Sigmoid colon (tissue), 7 donors: ENCODE data around the gene CCDC71L. TPM values are rescaled to one million over a fixed set of nuclear protein-coding genes. Genes with fewer than 3 reads are reported as not detected.

ENCODE experiments used
- DNase-seq: peaks from one replicate; pipeline ENCODE4 v3.0.0-alpha.2; 2019
- H3K27ac ChIP-seq, 4 donors: fragments of 200-600 bp; sonication (generic); one replicate each; pipeline ENCODE4 v1.5.1; 2016 to 2019; ENCODE audit warnings: mild to moderate bottlenecking in 1 of 4
- H3K27me3 ChIP-seq, 3 donors: fragments of 200-600 bp; sonication (generic); one replicate each; pipeline ENCODE4 v1.5.1; 2019; ENCODE audit warnings: mild to moderate bottlenecking in 1 of 3
- H3K36me3 ChIP-seq, 4 donors: fragments of 200-600 bp; sonication (generic); one replicate each; pipeline ENCODE4 v1.5.1; 2016 to 2019
- H3K4me1 ChIP-seq, 4 donors: fragments of 200-600 bp; sonication (generic); one replicate each; pipeline ENCODE4 v1.5.1; 2017 to 2019
- H3K4me3 ChIP-seq, 4 donors: fragments of 200-600 bp; sonication (generic); one replicate each; pipeline ENCODE4 v1.5.1; 2017 to 2019; ENCODE audit warnings: mild to moderate bottlenecking in 2 of 4, moderate library complexity in 1 of 4
- H3K9me3 ChIP-seq, 4 donors: fragments of 200-600 bp in 3 of 4; sonication (generic) in 3 of 4; one replicate each; pipeline versions ENCODE4 v1.5.1 to v1.6.1; 2013 to 2019
- EP300 ChIP-seq, 4 donors: sonication (generic); formaldehyde crosslinking; IDR thresholded peaks; one replicate each; pipeline ENCODE4 v1.6.1; 2017; ENCODE audit warnings: antibody characterized with exemption in 4 of 4
- POLR2A ChIP-seq, 2 donors: fragments of 450-650 bp; IDR thresholded peaks; one replicate each; pipeline ENCODE4 v1.6.1; 2016; ENCODE audit warnings: antibody characterized with exemption in 2 of 2, mild to moderate bottlenecking in 2 of 2, moderate library complexity in 2 of 2
- POLR2AphosphoS5 ChIP-seq, 4 donors: sonication (generic); formaldehyde crosslinking; IDR thresholded peaks; one replicate each; pipeline ENCODE4 v1.6.1; 2017; ENCODE audit warnings: antibody characterized with exemption in 4 of 4
- WGBS, 2 donors: extraction: QIAGEN DNeasy Blood & Tissue Kit; methylation state at CpG; one replicate each; pipeline ENCODE4 v1.1.7; 2013; 5-methylcytosine and 5-hydroxymethylcytosine counted together
- intact Hi-C: fragments of 100-400 bp; cut with DNase I; formaldehyde crosslinking; loops from one replicate; pipeline ENCODE4 v1.15.1; 2023
- polyA plus RNA-seq, 3 donors: library from polyadenylated mRNA; stranded (reverse); fragments of 200-250 nt; gene quantifications; one replicate each; pipeline ENCODE4 v1.2.3, GENCODE V29; 2013
- total RNA-seq, 4 donors: library from RNA; depleted of rRNA; stranded (reverse); fragments of >200 nt; gene quantifications; one replicate each; pipeline ENCODE4 v1.1.0, GENCODE V29; 2016
- TF ChIP-seq, protein P1 (sequence below), 4 experiments: fragments of 450-650 bp in 3 of 4; fragments of 200-600 bp in 1 of 4; IDR thresholded peaks; one replicate each; pipeline ENCODE4 v1.5.1; 2016 to 2019; ENCODE audit warnings: antibody characterized with exemption in 4 of 4, mild to moderate bottlenecking in 3 of 4, moderate library complexity in 2 of 4
- donor health status: healthy with polysubstance abuse.
- donor health status: Bipolar disorder and iron deficiency.
- donor health status: healthy.

CCDC71L gene
- total and polyA plus RNA-seq, 7 donors, result 8.3 to 84.0 (median 15.0) TPM

DNA sequence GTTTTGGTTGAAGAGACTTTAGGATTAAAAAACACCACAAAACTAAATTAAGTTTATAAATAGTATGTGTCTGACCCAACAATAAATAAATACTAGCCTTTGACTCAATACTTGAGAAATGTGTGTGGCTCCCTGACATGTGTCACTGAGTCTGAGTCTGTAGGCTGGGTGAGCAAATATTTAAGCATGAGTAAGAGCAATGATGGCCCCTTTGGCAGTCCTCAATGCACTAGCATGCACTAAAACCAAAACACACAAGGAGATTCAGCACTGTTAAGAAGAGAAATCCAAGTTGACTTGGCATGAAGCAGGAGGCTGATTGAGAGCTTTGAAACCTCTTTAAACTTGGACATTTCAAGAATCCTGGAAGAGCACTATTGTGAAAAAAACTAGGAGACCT, 37.1 kb downstream of the CCDC71L start:
- TF ChIP-seq POLR2AphosphoS5 (IDR thresholded peaks at IDR 0.05), result no peak
- TF ChIP-seq EP300 (IDR thresholded peaks at IDR 0.05), result no peak
- no peak for TF ChIP-seq POLR2A (IDR thresholded peaks at IDR 0.05)
- TF ChIP-seq, protein P1, sequence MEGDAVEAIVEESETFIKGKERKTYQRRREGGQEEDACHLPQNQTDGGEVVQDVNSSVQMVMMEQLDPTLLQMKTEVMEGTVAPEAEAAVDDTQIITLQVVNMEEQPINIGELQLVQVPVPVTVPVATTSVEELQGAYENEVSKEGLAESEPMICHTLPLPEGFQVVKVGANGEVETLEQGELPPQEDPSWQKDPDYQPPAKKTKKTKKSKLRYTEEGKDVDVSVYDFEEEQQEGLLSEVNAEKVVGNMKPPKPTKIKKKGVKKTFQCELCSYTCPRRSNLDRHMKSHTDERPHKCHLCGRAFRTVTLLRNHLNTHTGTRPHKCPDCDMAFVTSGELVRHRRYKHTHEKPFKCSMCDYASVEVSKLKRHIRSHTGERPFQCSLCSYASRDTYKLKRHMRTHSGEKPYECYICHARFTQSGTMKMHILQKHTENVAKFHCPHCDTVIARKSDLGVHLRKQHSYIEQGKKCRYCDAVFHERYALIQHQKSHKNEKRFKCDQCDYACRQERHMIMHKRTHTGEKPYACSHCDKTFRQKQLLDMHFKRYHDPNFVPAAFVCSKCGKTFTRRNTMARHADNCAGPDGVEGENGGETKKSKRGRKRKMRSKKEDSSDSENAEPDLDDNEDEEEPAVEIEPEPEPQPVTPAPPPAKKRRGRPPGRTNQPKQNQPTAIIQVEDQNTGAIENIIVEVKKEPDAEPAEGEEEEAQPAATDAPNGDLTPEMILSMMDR (IDR thresholded peaks at IDR 0.05), result no peak
- Histone ChIP-seq H3K27ac (no peak overlapping the region), H3K27me3 (no peaks in the 10 kb centered on the region), H3K4me1 (peaks cover 0 to 5% (median 0%) of the 10 kb centered on the region in 4 donors), H3K9me3 (no peaks in the 10 kb centered on the region), H3K36me3 (no peaks in the 10 kb centered on the region), H3K4me3 (no peak overlapping the region)
- DNase-seq, result no peak
- intact Hi-C loops, result no loop called here

- H3K36me3 ChIP-seq, result no peaks in the 10 kb centered on the region
- no peak for DNase-seq
- peaks cover 0 to 6% (median 0%) of the 10 kb centered on the region in 4 donors for H3K4me1 ChIP-seq
- H3K27me3 ChIP-seq, result no peaks in the 10 kb centered on the region
- H3K4me3 ChIP-seq, result no peak overlapping the region
- no peak overlapping the region for H3K27ac ChIP-seq
- intact Hi-C loops, result no loop called here
- 60 to 62% methylated on average over 2 of the region's 2 CpGs for WGBS, 2 donors
- TF ChIP-seq, protein P1 (IDR thresholded peaks at IDR 0.05), result no peak
- TF ChIP-seq POLR2A (IDR thresholded peaks at IDR 0.05) (no peak), POLR2AphosphoS5 (IDR thresholded peaks at IDR 0.05) (no peak), EP300 (IDR thresholded peaks at IDR 0.05) (no peak)
- H3K9me3 ChIP-seq, result no peaks in the 10 kb centered on the region
Observed at GRCh38 chr7:106623315-106623660, 37.7 kb downstream of the CCDC71L start.

DNA sequence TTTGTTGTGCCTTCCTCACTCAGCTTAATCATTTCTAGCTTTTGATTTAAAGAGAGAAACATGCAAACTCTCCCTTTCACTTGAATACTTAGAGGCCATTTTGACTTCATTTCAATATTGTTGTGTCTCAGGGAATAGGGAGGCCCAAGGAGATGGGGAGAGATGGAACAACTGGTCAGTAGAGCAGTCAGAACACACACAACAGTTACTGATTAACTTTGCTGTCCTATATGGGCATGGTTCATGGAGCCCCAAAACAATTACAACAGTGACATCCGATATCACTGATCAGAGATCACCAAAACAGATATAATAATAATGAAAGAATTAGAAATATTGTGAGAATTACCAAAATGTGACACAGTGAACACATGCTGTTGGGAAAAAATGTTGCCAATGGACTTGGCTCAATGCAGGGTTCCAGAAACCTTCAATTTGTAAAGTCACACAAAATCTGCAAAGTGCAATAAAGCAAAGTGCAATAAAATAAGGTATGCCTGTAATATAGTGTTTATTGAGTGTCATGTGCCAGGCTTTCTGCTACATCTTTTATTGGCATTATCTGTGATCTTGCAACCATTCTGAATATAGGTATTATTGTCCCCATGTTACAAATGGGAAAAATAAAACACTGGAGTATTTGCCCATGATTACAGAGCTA, 38.2 kb downstream of the CCDC71L start:
- Histone ChIP-seq H3K9me3 (no peaks in the 10 kb centered on the region), H3K27ac (no peak overlapping the region), H3K4me3 (no peak overlapping the region), H3K27me3 (no peaks in the 10 kb centered on the region), H3K36me3 (no peaks in the 10 kb centered on the region), H3K4me1 (peaks cover 0 to 11% (median 0%) of the 10 kb centered on the region in 4 donors)
- intact Hi-C loops, result no loop called here
- DNase-seq, result no peak
- TF ChIP-seq EP300 (IDR thresholded peaks at IDR 0.05), result no peak
- TF ChIP-seq POLR2AphosphoS5 (IDR thresholded peaks at IDR 0.05), result no peak
- TF ChIP-seq, protein P1 (IDR thresholded peaks at IDR 0.05), result no peak
- TF ChIP-seq POLR2A (IDR thresholded peaks at IDR 0.05), result no peak
- 23 to 69% methylated on average over 1 of the region's 1 CpG for WGBS, 2 donors

DNA sequence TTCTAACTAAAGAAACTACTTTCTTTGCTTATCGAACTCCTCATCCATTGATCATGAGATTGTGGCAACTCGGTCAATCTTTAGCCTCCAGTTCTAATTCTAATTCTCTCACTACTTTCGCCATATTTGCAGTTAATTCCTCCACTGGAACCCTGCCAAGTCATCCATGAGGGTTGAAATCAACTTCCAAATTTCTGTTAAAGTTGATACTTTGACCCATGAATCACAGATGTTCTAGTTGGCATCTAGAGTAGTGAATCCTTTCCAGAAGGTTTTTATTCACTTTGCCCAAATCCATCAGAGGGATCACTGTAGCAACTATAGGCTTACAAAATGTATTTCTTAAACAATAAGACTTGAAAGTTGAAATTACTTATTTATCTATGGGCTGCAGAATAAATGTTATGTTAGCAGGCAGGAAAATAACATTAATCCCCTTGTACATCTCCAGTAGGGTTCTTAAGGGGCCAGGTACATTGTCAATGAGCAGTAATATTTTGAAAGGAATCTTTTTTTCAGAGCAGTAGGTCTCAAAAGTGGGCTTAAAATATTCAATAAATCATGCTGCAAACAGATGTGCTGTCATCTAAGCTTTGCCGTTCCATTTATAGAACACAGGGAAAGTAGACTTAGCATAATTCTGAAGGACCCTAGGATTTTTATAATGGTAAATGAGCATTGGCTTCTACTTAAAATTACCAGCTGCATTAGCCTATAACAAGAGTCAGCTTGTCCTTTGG, 39.4 kb downstream of the CCDC71L start:
- H3K36me3 ChIP-seq, result no peaks in the 10 kb centered on the region
- WGBS, 2 donors, result 78 to 96% methylated on average over 4 of the region's 4 CpGs
- no peak overlapping the region for H3K27ac ChIP-seq
- no peaks in the 10 kb centered on the region for H3K9me3 ChIP-seq
- H3K4me1 ChIP-seq, result peaks cover 0 to 14% (median 0%) of the 10 kb centered on the region in 4 donors
- no peak for TF ChIP-seq EP300 (IDR thresholded peaks at IDR 0.05)
- no peaks in the 10 kb centered on the region for H3K27me3 ChIP-seq
- no peak overlapping the region for H3K4me3 ChIP-seq
- intact Hi-C loops, result no loop called here
- no peak for DNase-seq

DNA sequence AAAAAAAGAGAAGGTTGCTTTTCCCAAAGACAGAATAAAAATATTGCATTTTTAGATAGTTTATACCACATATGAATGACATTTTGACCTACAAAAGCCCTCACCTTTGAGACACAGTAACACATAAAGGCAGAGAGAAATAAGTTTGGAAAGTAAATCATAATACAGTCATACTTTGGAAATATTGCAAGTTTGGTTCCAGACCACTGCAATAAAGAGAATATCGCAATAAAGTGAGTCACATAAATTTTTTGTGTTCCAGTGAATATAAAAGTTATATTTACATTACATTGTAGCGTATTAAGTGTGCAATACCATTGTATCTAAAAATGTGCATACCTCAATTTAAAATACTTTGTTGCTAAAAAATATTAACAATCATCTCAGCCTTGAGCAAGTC, 40.3 kb downstream of the CCDC71L start:
- no peak for DNase-seq
- Histone ChIP-seq H3K27me3 (no peaks in the 10 kb centered on the region), H3K36me3 (no peaks in the 10 kb centered on the region), H3K27ac (no peak overlapping the region), H3K4me1 (peaks cover 0 to 14% (median 0%) of the 10 kb centered on the region in 4 donors), H3K9me3 (no peaks in the 10 kb centered on the region), H3K4me3 (no peak overlapping the region)
- intact Hi-C loops, result no loop called here
- WGBS, 2 donors, result 95 to 96% methylated on average over 2 of the region's 2 CpGs
- TF ChIP-seq, protein P1 (IDR thresholded peaks at IDR 0.05), result no peak
- no peak for TF ChIP-seq POLR2A (IDR thresholded peaks at IDR 0.05)
- no peak for TF ChIP-seq POLR2AphosphoS5 (IDR thresholded peaks at IDR 0.05)
- TF ChIP-seq EP300 (IDR thresholded peaks at IDR 0.05), result no peak
